GM18511 (cell line): ENCODE measurements around the gene C5orf24.
A peak's percentile ranks its signal among the peaks of the same experiment; 100 is the strongest.

Experiments used
- ATAC-seq: cut with Tn5 transposase; IDR thresholded peaks from one replicate; pipeline ENCODE4 v1.9.1; 2021; ENCODE audit warnings: mild to moderate bottlenecking, moderate library complexity; ENCODE audit not compliant: unreplicated experiment

C5orf24 gene

DNA sequence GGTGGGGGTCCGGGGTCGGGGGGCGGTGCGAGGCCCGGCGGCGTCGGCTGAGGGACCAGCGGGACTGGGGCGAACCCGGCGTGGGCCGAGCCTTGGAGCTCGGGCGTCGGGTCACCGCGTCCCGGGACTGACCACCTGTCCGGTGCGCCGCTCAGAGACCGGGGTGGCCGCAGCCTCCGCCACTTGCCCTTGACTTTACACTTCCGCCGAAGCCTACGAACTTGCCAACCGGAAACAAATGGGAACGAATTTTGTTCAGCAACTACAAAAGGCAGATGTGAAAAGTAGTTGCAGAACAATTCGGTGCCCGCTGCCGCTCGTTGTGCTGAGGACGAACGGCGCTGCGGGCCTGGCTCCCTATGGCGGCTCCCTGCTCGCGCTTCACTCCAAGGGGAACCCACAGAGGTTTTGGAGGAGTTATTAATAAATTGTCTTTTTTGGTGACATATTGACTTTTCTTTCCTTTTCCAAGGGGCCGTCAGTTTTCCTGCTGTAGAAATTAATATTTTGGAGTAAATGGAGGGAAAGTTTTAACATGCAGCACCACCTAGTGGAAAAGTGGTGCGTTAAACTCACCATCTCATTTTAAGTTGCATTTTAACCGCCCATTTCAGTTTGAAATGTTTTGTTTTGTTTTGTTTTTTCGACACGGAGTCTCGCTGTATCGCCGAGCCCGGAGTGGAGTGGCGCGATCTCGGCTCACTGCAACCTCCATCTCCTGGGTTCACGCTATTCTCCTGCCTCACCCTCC, 59.7 kb downstream of the C5orf24 start:
- ATAC-seq: peak; percentile 30

GRCh38 chr5:134906811-134907210, 61.0 kb downstream of the C5orf24 start:
- no peak for ATAC-seq
